Neutrophil (primary cell): Measurements from ENCODE around the gene PYM1.

Experiments
- H3K27ac ChIP-seq: fragments of 200-600 bp; sonication (generic); 2 replicates; pipeline ENCODE4 v1.5.1; 2016; ENCODE audit warnings: mild to moderate bottlenecking, moderate library complexity
- H3K27me3 ChIP-seq: fragments of 200-600 bp; sonication (generic); 2 replicates; pipeline ENCODE4 v1.6.0; 2016; ENCODE audit warnings: mild to moderate bottlenecking
- H3K36me3 ChIP-seq: fragments of 200-600 bp; sonication (generic); 2 replicates; pipeline ENCODE4 v1.5.1; 2017
- H3K4me1 ChIP-seq, 2 experiments: fragments of 200-600 bp in 1 of 2; sonication (generic) in 1 of 2; 1 replicate in 1 of 2; 2 replicates in 1 of 2; pipeline versions ENCODE4 v1.5.1 to v1.6.1; 2013 to 2016; ENCODE audit warnings: low read depth in 1 of 2, low read length in 1 of 2, mild to moderate bottlenecking in 1 of 2, moderate library complexity in 1 of 2; ENCODE audit not compliant: control insufficient read depth in 1 of 2, insufficient read depth in 1 of 2
- H3K4me3 ChIP-seq, 2 experiments: fragments of 200-600 bp in 1 of 2; sonication (generic) in 1 of 2; 1 replicate in 1 of 2; 2 replicates in 1 of 2; pipeline ENCODE4 v1.5.1; 2013 to 2016; ENCODE audit warnings: low read depth in 1 of 2, low read length in 1 of 2, mild to moderate bottlenecking in 1 of 2, moderate library complexity in 1 of 2
- H3K9me3 ChIP-seq: fragments of 200-600 bp; sonication (generic); 2 replicates; pipeline ENCODE4 v1.5.1; 2016
- TF ChIP-seq, protein P1 (sequence below): fragments of 200-600 bp; sonication (generic); IDR thresholded peaks from 2 replicates; pipeline ENCODE4 v1.5.1; 2016; ENCODE audit warnings: antibody characterized with exemption

PYM1 gene

DNA sequence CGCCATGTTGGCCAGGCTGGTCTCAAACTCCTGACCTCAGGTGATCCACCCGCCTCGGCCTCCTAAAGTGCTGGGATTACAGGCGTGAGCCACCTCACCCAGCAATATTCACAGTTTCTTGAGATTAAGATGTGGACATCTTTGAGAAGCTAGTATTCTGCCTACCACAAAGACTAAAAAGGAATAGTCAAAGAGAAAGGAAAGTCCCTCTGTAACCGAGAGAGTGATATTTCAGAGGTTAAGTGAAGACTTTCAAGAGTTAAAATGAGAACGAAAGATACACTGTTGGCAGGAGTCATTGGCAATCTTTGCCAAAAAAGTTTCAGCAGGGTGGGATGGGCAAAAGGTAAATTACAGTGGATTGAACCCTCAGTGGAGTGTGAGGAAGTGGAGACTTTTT, 18.9 kb upstream of the PYM1 start:
- Histone ChIP-seq H3K4me1 (no peaks in the 10 kb centered on the region), H3K27ac (no peak overlapping the region), H3K36me3 (peaks cover 90% of the 10 kb centered on the region), H3K9me3 (no peaks in the 10 kb centered on the region), H3K27me3 (no peaks in the 10 kb centered on the region), H3K4me3 (no peak overlapping the region)
- TF ChIP-seq, protein P1, sequence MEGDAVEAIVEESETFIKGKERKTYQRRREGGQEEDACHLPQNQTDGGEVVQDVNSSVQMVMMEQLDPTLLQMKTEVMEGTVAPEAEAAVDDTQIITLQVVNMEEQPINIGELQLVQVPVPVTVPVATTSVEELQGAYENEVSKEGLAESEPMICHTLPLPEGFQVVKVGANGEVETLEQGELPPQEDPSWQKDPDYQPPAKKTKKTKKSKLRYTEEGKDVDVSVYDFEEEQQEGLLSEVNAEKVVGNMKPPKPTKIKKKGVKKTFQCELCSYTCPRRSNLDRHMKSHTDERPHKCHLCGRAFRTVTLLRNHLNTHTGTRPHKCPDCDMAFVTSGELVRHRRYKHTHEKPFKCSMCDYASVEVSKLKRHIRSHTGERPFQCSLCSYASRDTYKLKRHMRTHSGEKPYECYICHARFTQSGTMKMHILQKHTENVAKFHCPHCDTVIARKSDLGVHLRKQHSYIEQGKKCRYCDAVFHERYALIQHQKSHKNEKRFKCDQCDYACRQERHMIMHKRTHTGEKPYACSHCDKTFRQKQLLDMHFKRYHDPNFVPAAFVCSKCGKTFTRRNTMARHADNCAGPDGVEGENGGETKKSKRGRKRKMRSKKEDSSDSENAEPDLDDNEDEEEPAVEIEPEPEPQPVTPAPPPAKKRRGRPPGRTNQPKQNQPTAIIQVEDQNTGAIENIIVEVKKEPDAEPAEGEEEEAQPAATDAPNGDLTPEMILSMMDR, result no peak

DNA sequence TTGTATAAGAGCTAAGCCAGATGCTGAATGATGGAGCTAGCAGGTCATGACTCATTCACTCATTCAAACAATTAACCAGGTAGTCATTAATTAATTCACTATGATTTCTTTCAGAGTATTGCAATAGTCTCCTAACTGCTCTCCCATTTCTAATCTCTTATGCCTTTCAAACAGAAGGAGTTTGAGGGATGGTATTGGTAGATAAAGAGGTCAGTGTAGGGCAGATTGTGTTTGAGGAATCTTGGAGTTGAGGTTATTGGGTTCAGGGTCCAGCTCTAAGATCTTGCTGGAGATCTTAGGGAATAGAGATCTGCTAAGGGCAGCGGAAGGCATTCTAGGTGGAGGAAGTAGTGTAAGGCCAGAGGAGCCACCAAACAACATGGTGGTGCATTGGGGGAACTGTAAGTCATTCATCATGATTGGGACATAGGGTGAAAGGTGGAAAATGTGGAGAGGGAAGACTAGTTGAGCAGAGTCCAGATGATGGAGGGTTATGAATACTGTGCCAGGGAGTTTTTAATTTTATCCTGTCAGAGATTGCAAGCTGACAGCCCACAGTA, 15.0 kb upstream of the PYM1 start:
- no peak overlapping the region for H3K27ac ChIP-seq
- peaks cover 98% of the 10 kb centered on the region for H3K36me3 ChIP-seq
- TF ChIP-seq, protein P1, result no peak
- H3K27me3 ChIP-seq, result no peaks in the 10 kb centered on the region
- no peaks in the 10 kb centered on the region for H3K9me3 ChIP-seq
- no peak overlapping the region for H3K4me3 ChIP-seq
- peaks cover 3 to 7% of the 10 kb centered on the region in 2 experiments for H3K4me1 ChIP-seq

DNA sequence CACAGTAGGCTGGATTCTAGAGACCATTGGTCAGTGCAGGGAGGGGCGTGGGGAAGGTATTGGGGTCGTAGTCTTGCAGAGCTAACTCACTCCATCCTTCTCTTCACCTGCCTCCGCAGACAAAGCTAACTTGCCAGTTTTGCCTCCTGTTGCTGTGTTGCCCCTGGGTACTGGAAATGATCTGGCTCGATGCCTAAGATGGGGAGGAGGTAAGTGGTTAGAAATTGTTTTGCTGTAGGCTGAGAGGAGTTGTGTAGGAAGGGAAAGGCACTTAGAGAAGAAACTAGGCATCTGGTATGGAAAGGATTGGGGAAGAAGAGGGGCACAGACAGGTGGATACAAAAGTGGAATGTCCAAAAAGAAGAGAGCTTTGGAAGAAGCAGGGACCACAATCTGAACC, 14.4 kb upstream of the PYM1 start:
- Histone ChIP-seq H3K27me3 (no peaks in the 10 kb centered on the region), H3K4me3 (no peak overlapping the region), H3K4me1 (peaks cover 3 to 7% of the 10 kb centered on the region in 2 experiments), H3K36me3 (peaks cover 98% of the 10 kb centered on the region), H3K9me3 (no peaks in the 10 kb centered on the region), H3K27ac (no peak overlapping the region)
- TF ChIP-seq, protein P1, result no peak

DNA sequence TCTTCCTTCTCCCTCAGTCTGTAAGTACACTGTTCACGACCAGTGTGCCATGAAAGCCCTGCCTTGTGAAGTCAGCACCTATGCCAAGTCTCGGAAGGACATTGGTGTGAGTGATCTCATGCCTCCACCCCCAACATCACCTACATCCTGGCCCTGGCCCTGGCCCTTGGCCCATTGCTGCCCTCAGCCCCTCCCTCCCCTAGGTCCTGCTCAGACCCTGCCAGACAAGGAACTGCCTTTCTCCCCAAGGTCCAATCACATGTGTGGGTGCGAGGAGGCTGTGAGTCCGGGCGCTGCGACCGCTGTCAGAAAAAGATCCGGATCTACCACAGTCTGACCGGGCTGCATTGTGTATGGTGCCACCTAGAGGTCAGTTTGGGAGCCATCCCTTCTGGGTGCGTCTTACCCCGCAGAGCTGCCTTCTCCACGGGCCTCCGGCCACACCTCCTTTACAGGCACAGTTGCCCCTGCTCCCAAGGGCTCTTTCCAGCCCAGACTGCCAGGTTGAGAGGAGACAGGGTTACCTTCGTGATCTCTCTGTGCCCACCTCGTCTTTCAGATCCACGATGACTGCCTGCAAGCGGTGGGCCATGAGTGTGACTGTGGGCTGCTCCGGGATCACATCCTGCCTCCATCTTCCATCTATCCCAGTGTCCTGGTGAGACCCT, 12.5 kb upstream of the PYM1 start:
- peaks cover 3 to 7% of the 10 kb centered on the region in 2 experiments for H3K4me1 ChIP-seq

DNA sequence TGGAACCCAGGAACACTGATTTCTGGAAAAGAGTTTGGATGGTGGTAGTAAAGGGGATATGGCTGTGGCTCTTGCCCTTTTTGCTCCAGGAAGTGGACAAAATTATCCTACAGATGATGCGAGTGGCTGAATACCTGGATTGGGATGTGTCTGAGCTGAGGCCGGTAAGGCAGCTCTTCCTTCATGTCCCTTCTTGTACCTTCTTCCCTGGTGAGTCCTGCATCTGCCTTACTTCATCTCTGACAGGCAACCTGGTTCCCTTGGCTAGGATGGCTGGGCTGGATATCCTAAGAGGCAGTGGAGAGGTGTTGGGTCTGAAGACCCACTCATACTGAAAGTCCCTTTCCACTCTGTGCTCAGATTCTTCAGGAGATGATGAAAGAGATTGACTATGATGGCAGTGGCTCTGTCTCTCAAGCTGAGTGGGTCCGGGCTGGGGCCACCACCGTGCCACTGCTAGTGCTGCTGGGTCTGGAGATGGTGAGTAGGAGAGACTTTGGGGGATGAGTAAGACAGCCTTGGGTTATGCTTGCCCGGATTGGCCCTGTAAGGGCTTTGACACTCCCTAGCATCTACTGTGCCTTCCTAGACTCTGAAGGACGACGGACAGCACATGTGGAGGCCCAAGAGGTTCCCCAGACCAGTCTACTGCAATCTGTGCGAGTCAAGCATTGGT, 11.3 kb upstream of the PYM1 start:
- Histone ChIP-seq H3K36me3 (peaks cover 77% of the 10 kb centered on the region), H3K27ac (peak overlapping the region; percentile 61)

More for the DNA sequence above, 12.5 kb upstream of the PYM1 start:
- Histone ChIP-seq H3K9me3 (no peaks in the 10 kb centered on the region), H3K36me3 (peaks cover 90% of the 10 kb centered on the region), H3K4me3 (no peak overlapping the region), H3K27me3 (no peaks in the 10 kb centered on the region), H3K27ac (peak overlapping the region; percentile 61)
- TF ChIP-seq, protein P1, result peak; percentile 90

More for the DNA sequence above, 11.3 kb upstream of the PYM1 start:
- no peaks in the 10 kb centered on the region for H3K27me3 ChIP-seq
- no peaks in the 10 kb centered on the region for H3K9me3 ChIP-seq
- no peak overlapping the region for H3K4me3 ChIP-seq
- TF ChIP-seq, protein P1, result no peak
- peaks cover 12 to 16% of the 10 kb centered on the region in 2 experiments for H3K4me1 ChIP-seq
